Stimulated activated CD4-positive, alpha-beta T cell treated with anti-CD3 and anti-CD28 coated beads, Interleukin-12 subunit alpha, Interleukin-12 subunit beta, amount 100 ng/mL, for 4 hours (primary cell): Measurements from ENCODE around the gene LMAN1L.

Experiments used
- DNase-seq: peaks from one replicate; pipeline ENCODE4 v3.0.0-alpha.2; 2020

Gene LMAN1L

GRCh38 chr15:74817370-74817737, 4.7 kb downstream of the LMAN1L start:
- no peak for DNase-seq

GRCh38 chr15:74820056-74820455, 7.4 kb downstream of the LMAN1L start:
- no peak for DNase-seq

- DNase-seq = no peak
Observed at GRCh38 chr15:74821091-74821789, 8.6 kb downstream of the LMAN1L start.

GRCh38 chr15:74821790-74822158, 9.1 kb downstream of the LMAN1L start:
- no peak for DNase-seq

GRCh38 chr15:74822233-74822632, 9.6 kb downstream of the LMAN1L start:
- DNase-seq = no peak

GRCh38 chr15:74823324-74823723, 10.7 kb downstream of the LMAN1L start:
- DNase-seq = no peak

GRCh38 chr15:74824976-74825375, 12.3 kb downstream of the LMAN1L start:
- no peak for DNase-seq

- no peak for DNase-seq
Observed at GRCh38 chr15:74825866-74826265, 13.2 kb downstream of the LMAN1L start.

- DNase-seq = peak; percentile 51
Observed at GRCh38 chr15:74826364-74826819, 13.8 kb downstream of the LMAN1L start, which contains the start of gene CPLX3. TSS of gene CPLX3 (plus strand) at chr15:74826627. CDS start at chr15:74826704, 77 bp downstream.

- DNase-seq = no peak
Observed at GRCh38 chr15:74826921-74827320, 14.3 kb downstream of the LMAN1L start.

- DNase-seq = no peak
Observed at GRCh38 chr15:74827614-74828013, 15.0 kb downstream of the LMAN1L start.

GRCh38 chr15:74828835-74829234, 16.2 kb downstream of the LMAN1L start:
- DNase-seq = no peak

GRCh38 chr15:74829486-74829885, 16.9 kb downstream of the LMAN1L start:
- DNase-seq = no peak

GRCh38 chr15:74829991-74830390, 17.4 kb downstream of the LMAN1L start:
- DNase-seq = no peak

- DNase-seq = no peak
Observed at GRCh38 chr15:74830868-74831267, 18.2 kb downstream of the LMAN1L start.

GRCh38 chr15:74831813-74832495, 19.3 kb downstream of the LMAN1L start:
- DNase-seq = no peak

GRCh38 chr15:74832826-74833225, 20.2 kb downstream of the LMAN1L start:
- no peak for DNase-seq

- DNase-seq = no peak
Observed at GRCh38 chr15:74833376-74834107, 20.9 kb downstream of the LMAN1L start.

- DNase-seq = peak; percentile 47
Observed at GRCh38 chr15:74835312-74835823, 22.7 kb downstream of the LMAN1L start.

- no peak for DNase-seq
Observed at GRCh38 chr15:74836846-74837245, 24.2 kb downstream of the LMAN1L start.

- no peak for DNase-seq
Observed at GRCh38 chr15:74837482-74838136, 25.0 kb downstream of the LMAN1L start.

- DNase-seq = no peak
Observed at GRCh38 chr15:74838137-74838516, 25.5 kb downstream of the LMAN1L start.
